ENCODE data around the gene NIPBL. TPM values are rescaled to one million over a fixed set of nuclear protein-coding genes. Genes with fewer than 3 reads are reported as not detected.

Gene NIPBL
- total and polyA plus RNA-seq, 2 of the 13 experiments (the other 11 are each of a cell fraction or from before 2014, with no cell fraction given), result 12.3 to 32.3 TPM

DNA sequence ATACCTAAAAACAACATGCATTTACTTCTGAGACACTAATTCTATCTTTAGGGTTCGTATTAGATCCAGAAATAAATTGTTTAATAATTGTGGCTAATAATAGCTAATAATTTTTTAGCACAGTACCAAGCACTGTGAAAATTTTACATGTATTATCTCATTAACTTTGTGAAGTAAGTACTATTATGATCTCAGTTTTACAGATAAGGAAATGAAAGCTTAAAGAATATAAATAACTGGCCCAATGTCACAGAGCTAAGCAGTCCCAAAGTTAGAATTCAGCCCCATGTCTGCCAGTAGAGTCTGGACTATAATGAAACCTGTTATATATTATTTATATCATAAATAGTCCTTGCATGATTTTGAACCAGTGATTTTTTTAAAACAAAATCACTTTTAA, 163.3 kb downstream of the NIPBL start:
- no peak overlapping the region for H3K4me2 ChIP-seq (ENCODE audit: low read depth, low read length)
- peaks cover 1 to 12% of the 10 kb centered on the region in 2 experiments; a peak in 3 of 5 replicates for H3K36me3 ChIP-seq (replicated peaks in 1 of 2; ENCODE audit: control insufficient read depth in 1 of 2, insufficient read depth in 2 of 2, low read length in 2 of 2)
- TF ChIP-seq, protein P1, sequence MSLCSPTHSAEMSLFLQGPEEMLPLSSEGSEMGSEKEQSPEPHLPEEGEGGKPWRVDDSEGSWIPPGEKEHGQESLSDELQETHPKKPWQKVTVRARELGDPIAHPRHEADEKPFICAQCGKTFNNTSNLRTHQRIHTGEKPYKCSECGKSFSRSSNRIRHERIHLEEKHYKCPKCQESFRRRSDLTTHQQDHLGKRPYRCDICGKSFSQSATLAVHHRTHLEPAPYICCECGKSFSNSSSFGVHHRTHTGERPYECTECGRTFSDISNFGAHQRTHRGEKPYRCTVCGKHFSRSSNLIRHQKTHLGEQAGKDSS (CRISPR knock-in tag; IDR thresholded peaks at IDR 0.05; ENCODE audit: borderline replicate concordance, low read depth), result no peak
- no peak for TF ChIP-seq ZNF234 (CRISPR knock-in tag; conservative IDR thresholded peaks at IDR 0.05)
- TF ChIP-seq, protein P2, sequence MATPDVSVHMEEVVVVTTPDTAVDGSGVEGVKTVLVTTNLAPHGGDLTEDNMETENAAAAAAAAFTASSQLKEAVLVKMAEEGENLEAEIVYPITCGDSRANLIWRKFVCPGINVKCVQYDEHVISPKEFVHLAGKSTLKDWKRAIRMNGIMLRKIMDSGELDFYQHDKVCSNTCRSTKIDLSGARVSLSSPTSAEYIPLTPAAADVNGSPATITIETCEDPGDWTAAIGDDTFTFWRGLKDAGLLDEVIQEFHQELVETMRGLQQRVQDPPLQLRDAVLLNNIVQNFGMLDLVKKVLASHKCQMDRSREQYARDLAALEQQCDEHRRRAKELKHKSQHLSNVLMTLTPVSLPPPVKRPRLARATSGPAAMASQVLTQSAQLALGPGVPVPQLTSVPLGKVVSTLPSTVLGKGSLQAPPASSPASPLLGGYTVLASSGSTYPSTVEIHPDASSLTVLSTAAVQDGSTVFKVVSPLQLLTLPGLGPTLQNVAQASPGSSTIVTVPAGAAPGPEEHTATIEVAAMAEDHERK (CRISPR knock-in tag; IDR thresholded peaks at IDR 0.05; ENCODE audit: low read depth), result no peak
- no peak for TF ChIP-seq RAD51 (IDR thresholded peaks at IDR 0.05; ENCODE audit: borderline replicate concordance)
- TF ChIP-seq CREB1 (IDR thresholded peaks at IDR 0.05), result no peak
- TF ChIP-seq CREB1 (CRISPR knock-in tag; IDR thresholded peaks at IDR 0.05), result no peak
- no peak for TF ChIP-seq STAG1 (CRISPR knock-in tag; IDR thresholded peaks at IDR 0.05)
- BruUV-seq (replicated peaks), result no TSS peak
- WGBS (ENCODE audit: low lambda C conversion rate), result 94% methylated on average over 1 of the region's 1 CpG
- no peaks in the 10 kb centered on the region for H4K20me1 ChIP-seq (ENCODE audit: insufficient read depth, low read length)
- intact Hi-C loops (cut with micrococcal nuclease; ENCODE audit: unreplicated experiment) (no loop called here), in situ Hi-C loops (cut with HindIII; ENCODE audit: extremely low pct_ligation_motif_present, low pct_unique_long_range_greater_than_20kb) (no loop called here)
- DNase-seq (ENCODE audit: low spot score) (no peak), FAIRE-seq (no peak), ATAC-seq (no peak)
- H3K9me3 ChIP-seq (ENCODE audit: low read length), result no peaks in the 10 kb centered on the region
- no peaks in the 10 kb centered on the region for H3K4me1 ChIP-seq (ENCODE audit: insufficient read depth, low read length)
- H3K27ac ChIP-seq (ENCODE audit: extremely low read length, insufficient read depth, low read length), result no peak overlapping the region
- H3K27me3 ChIP-seq (ENCODE audit: control insufficient read depth in 1 of 2, insufficient read depth in 2 of 2, low read length in 2 of 2), result no peaks in the 10 kb centered on the region
- no peak overlapping the region for H2AFZ ChIP-seq (ENCODE audit: low read length)
- H3K4me3 ChIP-seq (replicated peaks in 1 of 3; ENCODE audit: insufficient read depth in 1 of 3, low read depth in 2 of 3, low read length in 3 of 3), result no peak overlapping the region
- no peaks in the 10 kb centered on the region for H3K79me2 ChIP-seq (ENCODE audit: insufficient read depth, low read length)
- no peak overlapping the region for H3K9ac ChIP-seq (ENCODE audit: insufficient read depth, low read depth, low read length)
- ChIA-PET POLR2A (no interaction called here), CTCF (ENCODE audit: low intra/inter-chr PET ratio, low total read pairs) (no interaction called here)

- WGBS (ENCODE audit: low lambda C conversion rate), result 100% methylated on average over 2 of the region's 2 CpGs
- Histone ChIP-seq H3K4me2 (ENCODE audit: low read depth, low read length) (no peak overlapping the region), H3K4me1 (ENCODE audit: insufficient read depth, low read length) (no peaks in the 10 kb centered on the region), H3K4me3 (replicated peaks in 1 of 3; ENCODE audit: insufficient read depth in 1 of 3, low read depth in 2 of 3, low read length in 3 of 3) (no peak overlapping the region), H3K36me3 (replicated peaks in 1 of 2; ENCODE audit: control insufficient read depth in 1 of 2, insufficient read depth in 2 of 2, low read length in 2 of 2) (peaks cover 3 to 20% of the 10 kb centered on the region in 2 experiments; a peak in 4 of 5 replicates), H3K9me3 (ENCODE audit: low read length) (no peaks in the 10 kb centered on the region), H3K27ac (ENCODE audit: extremely low read length, insufficient read depth, low read length) (no peak overlapping the region), H2AFZ (ENCODE audit: low read length) (no peak overlapping the region), H3K27me3 (ENCODE audit: control insufficient read depth in 1 of 2, insufficient read depth in 2 of 2, low read length in 2 of 2) (no peaks in the 10 kb centered on the region), H3K9ac (ENCODE audit: insufficient read depth, low read depth, low read length) (no peak overlapping the region), H3K79me2 (ENCODE audit: insufficient read depth, low read length) (no peaks in the 10 kb centered on the region), H4K20me1 (ENCODE audit: insufficient read depth, low read length) (no peaks in the 10 kb centered on the region)
- in situ Hi-C loops (cut with HindIII; ENCODE audit: extremely low pct_ligation_motif_present, low pct_unique_long_range_greater_than_20kb) (no loop called here), intact Hi-C loops (cut with micrococcal nuclease; ENCODE audit: unreplicated experiment) (no loop called here)
- peak; percentile 71 for ATAC-seq
- DNase-seq (ENCODE audit: low spot score), result peak; percentile 3
- no TSS peak for BruUV-seq (replicated peaks)
- TF ChIP-seq ZNF678 (CRISPR knock-in tag; IDR thresholded peaks at IDR 0.05), result no peak
- TF ChIP-seq CTCF (CRISPR knock-in tag; IDR thresholded peaks at IDR 0.05), result peak; percentile 37
- no peak for FAIRE-seq
- CTCF ChIA-PET (ENCODE audit: low intra/inter-chr PET ratio, low total read pairs), result no interaction called here
- POLR2A ChIA-PET, result no interaction called here
Observed at GRCh38 chr5:37043693-37044092, 167.1 kb downstream of the NIPBL start.

Measured in HepG2 (cell line).